Right ventricle myocardium superior (tissue), 1 donor: ENCODE data around the gene SCFD2. TPM values are rescaled to one million over a fixed set of nuclear protein-coding genes. Genes with fewer than 3 reads are reported as not detected.
"Not testable (repeated sequence)": the region's sequence is repeated elsewhere in the genome, so short reads cannot be mapped to it uniquely, and the experiment has no call there.

Experiments
- ATAC-seq: fragments of 200-7000 bp; cut with Tn5 transposase; one replicate; pipeline ENCODE4 v1.9.1; 2020; ENCODE audit warnings: mild to moderate bottlenecking; ENCODE audit not compliant: poor library complexity
- DNase-seq: peaks from one replicate; pipeline ENCODE4 v3.0.0-alpha.2; 2020
- intact Hi-C: fragments of 100-400 bp; cut with DNase I; formaldehyde crosslinking; loops from one replicate; pipeline ENCODE4 v1.11.2; 2022
- total RNA-seq: library from RNA; stranded (reverse); fragmentation: NEBNext Ultra II Directional; extraction: Animal tissue kit (Norgen Biotek cat#: 25700); gene quantifications from one replicate; pipeline ENCODE4 v1.2.1, GENCODE V29; 2021
- donor health status: DM: no; HTN: yes; CAD: no; lungs with severe emphysema.

The SCFD2 gene
- total RNA-seq, 1 donor from 2014 or later = 9.1 TPM

GRCh38 chr4:53199356-53199755 lies 166.5 kb downstream of the SCFD2 start:
- DNase-seq (no peak), ATAC-seq (no peak)
- intact Hi-C loops = loop anchor here (10.0 kb wide), 2 partner anchors 185 to 705 kb away; no protein-coding TSS in a partner anchor

GRCh38 chr4:53197772-53198142 lies 168.1 kb downstream of the SCFD2 start:
- DNase-seq (no peak), ATAC-seq (no peak)
- intact Hi-C loops = loop anchor here (10.0 kb wide), 2 partner anchors 183 to 707 kb away; no protein-coding TSS in a partner anchor

- DNase-seq (no peak), ATAC-seq (peak; percentile 73)
- intact Hi-C loops = loop anchor here (10.0 kb wide), 2 partner anchors 182 to 708 kb away; no protein-coding TSS in a partner anchor
Measured at GRCh38 chr4:53196882-53197771, 168.7 kb downstream of the SCFD2 start.

- DNase-seq (no peak), ATAC-seq (no peak)
- intact Hi-C loops = loop anchor here (10.0 kb wide), 2 partner anchors 181 to 709 kb away; no protein-coding TSS in a partner anchor
Measured at GRCh38 chr4:53195815-53196661, 169.8 kb downstream of the SCFD2 start.

GRCh38 chr4:53194727-53195126 lies 171.1 kb downstream of the SCFD2 start:
- intact Hi-C loops = loop anchor here (5.0 to 10.0 kb wide), 3 partner anchors 180 to 1038 kb away; no protein-coding TSS in a partner anchor
- DNase-seq (no peak), ATAC-seq (no peak)

- intact Hi-C loops = loop anchor here (5.0 to 10.0 kb wide), 3 partner anchors 178 to 1039 kb away; no protein-coding TSS in a partner anchor
- DNase-seq = no peak
Measured at GRCh38 chr4:53193111-53193510, 172.8 kb downstream of the SCFD2 start.

GRCh38 chr4:53192496-53192895 lies 173.4 kb downstream of the SCFD2 start:
- ATAC-seq = no peak
- intact Hi-C loops = loop anchor here (5.0 to 10.0 kb wide), 3 partner anchors 178 to 1040 kb away; no protein-coding TSS in a partner anchor
- DNase-seq = no peak

More at GRCh38 chr4:53193111-53193510, 172.8 kb downstream of the SCFD2 start:
- ATAC-seq = no peak

GRCh38 chr4:53191997-53192396 lies 173.9 kb downstream of the SCFD2 start:
- no peak for ATAC-seq

GRCh38 chr4:53189011-53189410 lies 176.8 kb downstream of the SCFD2 start:
- intact Hi-C loops = no loop called here
- no peak for ATAC-seq
- DNase-seq = no peak

More at GRCh38 chr4:53191997-53192396, 173.9 kb downstream of the SCFD2 start:
- intact Hi-C loops = loop anchor here (5.0 to 10.0 kb wide), 3 partner anchors 177 to 1040 kb away; no protein-coding TSS in a partner anchor
- no peak for DNase-seq

GRCh38 chr4:53186714-53187358 lies 179.0 kb downstream of the SCFD2 start:
- intact Hi-C loops = no loop called here
- no peak for DNase-seq
- no peak for ATAC-seq

- DNase-seq (no peak), ATAC-seq (no peak)
- intact Hi-C loops = no loop called here
Measured at GRCh38 chr4:53185869-53186585, 179.8 kb downstream of the SCFD2 start.

- no peak for DNase-seq
- no peak for ATAC-seq
- intact Hi-C loops = no loop called here
Measured at GRCh38 chr4:53183754-53184153, 182.1 kb downstream of the SCFD2 start.

- intact Hi-C loops, ATAC-seq: not testable (repeated sequence)
- DNase-seq = peak; percentile 36
Measured at GRCh38 chr4:53177751-53178150, 188.1 kb downstream of the SCFD2 start.

- no peak for ATAC-seq
- intact Hi-C loops = no loop called here
Measured at GRCh38 chr4:53175640-53176039, 190.2 kb downstream of the SCFD2 start.

GRCh38 chr4:53174823-53175222 lies 191.0 kb downstream of the SCFD2 start:
- intact Hi-C loops = no loop called here
- ATAC-seq (no peak), DNase-seq (no peak)

More at GRCh38 chr4:53175640-53176039, 190.2 kb downstream of the SCFD2 start:
- DNase-seq = no peak

GRCh38 chr4:53173576-53173975 lies 192.3 kb downstream of the SCFD2 start:
- DNase-seq (no peak), ATAC-seq (no peak)
- intact Hi-C loops = no loop called here

GRCh38 chr4:53171797-53172196 lies 194.1 kb downstream of the SCFD2 start:
- intact Hi-C loops = no loop called here
- ATAC-seq = no peak
- no peak for DNase-seq
